WTC11 (cell line): Measurements from ENCODE around the gene FBRS. TPM values are rescaled to one million over a fixed set of nuclear protein-coding genes. Genes with fewer than 3 reads are reported as not detected.

Experiments used
- ATAC-seq: fragments of 200-7000 bp; cut with Tn5 transposase; 2 replicates; pipeline ENCODE4 v1.10.0; 2021; ENCODE audit warnings: mild to moderate bottlenecking, moderate library complexity
- CTCF ChIA-PET: fragments of 300-600 bp; sonication (Branson Sonifier 250); formaldehyde crosslinking; loops from one replicate; lab custom pipeline; 2021; ENCODE audit warnings: antibody characterized with exemption; lab: Charles Lee
- POLR2A ChIA-PET: fragments of 350-600 bp; sonication (Branson Sonifier 250); formaldehyde crosslinking; loops from one replicate; lab custom pipeline; 2021; ENCODE audit warnings: antibody characterized with exemption; lab: Charles Lee
- DNase-seq: peaks from one replicate; pipeline ENCODE4 v3.0.0; 2021; ENCODE audit warnings: low spot score
- H3K27ac Mint-ChIP-seq: 2 replicates; pipeline ENCODE4 v1.8.0; 2021; ENCODE audit warnings: mixed read lengths
- H3K27me3 Mint-ChIP-seq: 2 replicates; pipeline ENCODE4 v1.8.0; 2021; ENCODE audit warnings: low read depth, mild to moderate bottlenecking, moderate library complexity, mixed read lengths
- H3K36me3 Mint-ChIP-seq: 2 replicates; pipeline ENCODE4 v1.8.0; 2021; ENCODE audit warnings: mixed read lengths
- H3K4me1 Mint-ChIP-seq: 2 replicates; pipeline ENCODE4 v1.8.0; 2022; ENCODE audit warnings: mixed read lengths
- H3K4me3 Mint-ChIP-seq: 2 replicates; pipeline ENCODE4 v1.8.0; 2021; ENCODE audit warnings: mild to moderate bottlenecking, moderate library complexity, mixed read lengths
- H3K9me3 Mint-ChIP-seq: 2 replicates; pipeline ENCODE4 v1.8.0; 2021; ENCODE audit warnings: mixed read lengths
- ATF2 ChIP-seq: sonication (generic); formaldehyde crosslinking; IDR thresholded peaks from 2 replicates; pipeline ENCODE4 v1.8.1; 2022; ENCODE audit warnings: low read depth, missing genetic modification reagents, borderline replicate concordance
- CREB1 ChIP-seq: sonication (generic); formaldehyde crosslinking; IDR thresholded peaks from 2 replicates; pipeline ENCODE4 v1.8.0; 2023; ENCODE audit warnings: mild to moderate bottlenecking, missing genetic modification reagents
- CTCF ChIP-seq: fragments of 200-600 bp; IDR thresholded peaks from 2 replicates; pipeline ENCODE4 v1.8.0; 2022; ENCODE audit warnings: antibody characterized with exemption
- FOXK1 ChIP-seq: sonication (generic); formaldehyde crosslinking; IDR thresholded peaks from 2 replicates; pipeline ENCODE4 v1.8.0; 2022; ENCODE audit warnings: mild to moderate bottlenecking, moderate library complexity, missing genetic modification reagents
- GABPB1 ChIP-seq: sonication (generic); formaldehyde crosslinking; IDR thresholded peaks from 2 replicates; pipeline ENCODE4 v1.8.1; 2023; ENCODE audit warnings: mild to moderate bottlenecking, missing genetic modification reagents
- HMGXB4 ChIP-seq: sonication (generic); formaldehyde crosslinking; IDR thresholded peaks from 2 replicates; pipeline ENCODE4 v1.8.1; 2023; ENCODE audit warnings: mild to moderate bottlenecking, moderate library complexity, missing genetic modification reagents
- KAT7 ChIP-seq: sonication (generic); formaldehyde crosslinking; IDR thresholded peaks from 2 replicates; pipeline ENCODE4 v1.8.1; 2023; ENCODE audit warnings: missing genetic modification reagents, mild to moderate bottlenecking, borderline replicate concordance
- MAX ChIP-seq: sonication (generic); formaldehyde crosslinking; IDR thresholded peaks from 2 replicates; pipeline ENCODE4 v1.8.0; 2022; ENCODE audit warnings: mild to moderate bottlenecking, missing genetic modification reagents
- NFYB ChIP-seq: sonication (generic); formaldehyde crosslinking; conservative IDR thresholded peaks from 2 replicates; pipeline ENCODE4 v1.8.0; 2022; ENCODE audit warnings: low read depth, missing genetic modification reagents
- NR3C1 ChIP-seq: sonication (generic); formaldehyde crosslinking; conservative IDR thresholded peaks from 2 replicates; pipeline ENCODE4 v1.8.1; 2023; ENCODE audit warnings: low read depth, mild to moderate bottlenecking, missing genetic modification reagents
- PRRX2 ChIP-seq: fragments of 250-450 bp; sonication (Bioruptor Pico); IDR thresholded peaks from 2 replicates; pipeline ENCODE4 v1.8.0; 2021; ENCODE audit warnings: mild to moderate bottlenecking
- SOX15 ChIP-seq: fragments of 250-450 bp; sonication (Bioruptor Pico); IDR thresholded peaks from 2 replicates; pipeline ENCODE4 v1.9.0; 2021; ENCODE audit warnings: mild to moderate bottlenecking
- SP1 ChIP-seq: sonication (generic); formaldehyde crosslinking; conservative IDR thresholded peaks from 2 replicates; pipeline ENCODE4 v1.8.1; 2022; ENCODE audit warnings: missing genetic modification reagents
- TCF7 ChIP-seq: sonication (generic); formaldehyde crosslinking; IDR thresholded peaks from 2 replicates; pipeline ENCODE4 v1.8.0; 2022; ENCODE audit warnings: mild to moderate bottlenecking, low read depth, missing genetic modification reagents, moderate library complexity
- TEAD1 ChIP-seq: sonication (generic); formaldehyde crosslinking; IDR thresholded peaks from 2 replicates; pipeline ENCODE4 v1.8.0; 2022; ENCODE audit warnings: mild to moderate bottlenecking, missing genetic modification reagents
- ZNF263 ChIP-seq: sonication (generic); formaldehyde crosslinking; IDR thresholded peaks from 2 replicates; pipeline ENCODE4 v1.8.1; 2022; ENCODE audit warnings: low read depth, mild to moderate bottlenecking, moderate library complexity, missing genetic modification reagents
- ZNF317 ChIP-seq: sonication (generic); formaldehyde crosslinking; IDR thresholded peaks from 2 replicates; pipeline ENCODE4 v1.8.1; 2023; ENCODE audit warnings: low read depth, mild to moderate bottlenecking, moderate library complexity, missing genetic modification reagents, borderline replicate concordance
- ZNF423 ChIP-seq: fragments of 250-450 bp; sonication (Bioruptor Pico); IDR thresholded peaks from 2 replicates; pipeline ENCODE4 v2.1.2; 2022; ENCODE audit warnings: mild to moderate bottlenecking, moderate library complexity
- ZSCAN18 ChIP-seq: fragments of 250-450 bp; sonication (Bioruptor Pico); IDR thresholded peaks from 2 replicates; pipeline ENCODE4 v2.1.2; 2022; ENCODE audit warnings: mild to moderate bottlenecking, moderate library complexity
- total RNA-seq: library from RNA; stranded (reverse); gene quantifications from 3 replicates; pipeline ENCODE4 v1.2.3, GENCODE V29; 2021
- TF ChIP-seq, protein P1 (sequence below): sonication (generic); formaldehyde crosslinking; IDR thresholded peaks from 2 replicates; pipeline ENCODE4 v1.8.0; 2022; ENCODE audit warnings: missing genetic modification reagents

FBRS gene
- total RNA-seq, 1 experiment from 2014 or later: 23.2 TPM

DNA sequence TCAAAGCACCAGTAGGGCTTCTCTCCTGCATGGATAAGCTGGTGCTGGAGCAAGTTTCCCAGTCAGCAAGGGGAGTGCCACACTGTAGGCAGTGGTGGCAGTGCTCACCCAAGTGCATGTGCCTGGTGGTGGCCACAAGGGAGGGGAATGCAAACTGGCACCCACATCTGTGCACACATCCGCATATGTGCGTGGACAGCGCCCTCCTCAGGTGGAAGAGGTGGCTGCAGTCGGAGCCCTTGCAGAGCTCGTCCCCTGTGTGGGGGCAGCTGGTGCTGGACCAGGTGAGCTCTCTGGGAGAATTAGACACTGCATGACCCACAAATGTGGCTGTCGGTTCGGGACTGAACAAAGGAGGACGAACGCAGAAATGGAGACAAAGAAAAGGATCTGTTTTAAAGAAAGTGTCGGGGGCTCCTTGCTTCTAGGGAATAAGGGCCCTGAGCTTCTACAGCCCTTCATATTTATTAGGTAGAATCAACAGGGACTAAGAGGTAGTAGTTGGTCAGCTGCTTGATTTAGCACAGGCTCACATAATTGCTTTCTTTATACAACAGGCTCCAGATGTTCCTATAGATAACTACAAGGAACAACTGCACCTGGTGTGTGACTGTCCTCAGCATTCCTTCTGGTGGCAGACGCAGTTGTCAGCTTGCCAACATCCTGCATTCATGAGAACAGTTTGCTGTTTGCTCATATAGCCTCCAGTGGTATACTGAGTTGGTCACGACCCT lies 42.7 kb upstream of the FBRS start:
- peaks cover 17% of the 10 kb centered on the region for H3K27me3 Mint-ChIP-seq
- no peak overlapping the region for H3K27ac Mint-ChIP-seq
- ChIA-PET CTCF (interaction anchor here (0.5 to 2.9 kb wide), 81 partner anchors 9 to 584 kb away, joined by 3 to 79 read pairs (median 5); partner anchors contain the start of genes CD2BP2, CORO1A, DCTPP1 and ITGAL), POLR2A (interaction anchor here (0.7 to 1.2 kb wide), 6 partner anchors 30 to 523 kb away, joined by 3 to 4 read pairs (median 3); partner anchors contain the start of genes DCTPP1, ZNF764 and ZNF785)
- ATAC-seq: peak; percentile 90
- H3K4me1 Mint-ChIP-seq: peaks cover 1% of the 10 kb centered on the region; the same call in 1 of the 2 replicates
- H3K36me3 Mint-ChIP-seq: no peaks in the 10 kb centered on the region
- no peak for TF ChIP-seq NR3C1 (CRISPR knock-in tag)
- TF ChIP-seq SP1 (CRISPR knock-in tag): 0 out of 2 replicates have a peak, but pooled peaks have one; percentile 38
- TF ChIP-seq, protein P1, sequence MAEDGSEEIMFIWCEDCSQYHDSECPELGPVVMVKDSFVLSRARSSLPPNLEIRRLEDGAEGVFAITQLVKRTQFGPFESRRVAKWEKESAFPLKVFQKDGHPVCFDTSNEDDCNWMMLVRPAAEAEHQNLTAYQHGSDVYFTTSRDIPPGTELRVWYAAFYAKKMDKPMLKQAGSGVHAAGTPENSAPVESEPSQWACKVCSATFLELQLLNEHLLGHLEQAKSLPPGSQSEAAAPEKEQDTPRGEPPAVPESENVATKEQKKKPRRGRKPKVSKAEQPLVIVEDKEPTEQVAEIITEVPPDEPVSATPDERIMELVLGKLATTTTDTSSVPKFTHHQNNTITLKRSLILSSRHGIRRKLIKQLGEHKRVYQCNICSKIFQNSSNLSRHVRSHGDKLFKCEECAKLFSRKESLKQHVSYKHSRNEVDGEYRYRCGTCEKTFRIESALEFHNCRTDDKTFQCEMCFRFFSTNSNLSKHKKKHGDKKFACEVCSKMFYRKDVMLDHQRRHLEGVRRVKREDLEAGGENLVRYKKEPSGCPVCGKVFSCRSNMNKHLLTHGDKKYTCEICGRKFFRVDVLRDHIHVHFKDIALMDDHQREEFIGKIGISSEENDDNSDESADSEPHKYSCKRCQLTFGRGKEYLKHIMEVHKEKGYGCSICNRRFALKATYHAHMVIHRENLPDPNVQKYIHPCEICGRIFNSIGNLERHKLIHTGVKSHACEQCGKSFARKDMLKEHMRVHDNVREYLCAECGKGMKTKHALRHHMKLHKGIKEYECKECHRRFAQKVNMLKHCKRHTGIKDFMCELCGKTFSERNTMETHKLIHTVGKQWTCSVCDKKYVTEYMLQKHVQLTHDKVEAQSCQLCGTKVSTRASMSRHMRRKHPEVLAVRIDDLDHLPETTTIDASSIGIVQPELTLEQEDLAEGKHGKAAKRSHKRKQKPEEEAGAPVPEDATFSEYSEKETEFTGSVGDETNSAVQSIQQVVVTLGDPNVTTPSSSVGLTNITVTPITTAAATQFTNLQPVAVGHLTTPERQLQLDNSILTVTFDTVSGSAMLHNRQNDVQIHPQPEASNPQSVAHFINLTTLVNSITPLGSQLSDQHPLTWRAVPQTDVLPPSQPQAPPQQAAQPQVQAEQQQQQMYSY (CRISPR knock-in tag): no peak
- 0 out of 2 replicates have a peak, but pooled peaks have one; percentile 14 for TF ChIP-seq TEAD1 (CRISPR knock-in tag)
- TF ChIP-seq MAX (CRISPR knock-in tag): peak; percentile 46; the same call in 1 of the 2 replicates
- TF ChIP-seq HMGXB4 (CRISPR knock-in tag): peak; percentile 82; the same call in 1 of the 2 replicates
- no peak for TF ChIP-seq ZNF263 (CRISPR knock-in tag)
- peak; percentile 99 for TF ChIP-seq CTCF
- TF ChIP-seq, all 79 proteins: peak for 5
- peak; percentile 98 for DNase-seq
- no peak overlapping the region for H3K4me3 Mint-ChIP-seq
- no peaks in the 10 kb centered on the region for H3K9me3 Mint-ChIP-seq

GRCh38 chr16:30619202-30619601 lies 39.0 kb upstream of the FBRS start:
- ChIA-PET POLR2A (interaction anchor here (0.6 kb wide), 1 partner anchor 122 kb away, joined by 3 read pairs; no protein-coding TSS in a partner anchor), CTCF (interaction anchor here (1.0 to 3.6 kb wide), 2 partner anchors 189 to 210 kb away, joined by 3 to 16 read pairs; partner anchors contain the start of gene DCTPP1)
- H3K27ac Mint-ChIP-seq: no peak overlapping the region
- H3K4me3 Mint-ChIP-seq: no peak overlapping the region
- peaks cover 46% of the 10 kb centered on the region for H3K27me3 Mint-ChIP-seq
- no peaks in the 10 kb centered on the region for H3K9me3 Mint-ChIP-seq
- ATAC-seq (no peak), DNase-seq (no peak)
- no peak for TF ChIP-seq KAT7
- no peak for TF ChIP-seq CREB1 (CRISPR knock-in tag)
- no peaks in the 10 kb centered on the region for H3K36me3 Mint-ChIP-seq
- 0 out of 2 replicates have a peak, but pooled peaks cover 3% of the 10 kb centered on the region for H3K4me1 Mint-ChIP-seq

DNA sequence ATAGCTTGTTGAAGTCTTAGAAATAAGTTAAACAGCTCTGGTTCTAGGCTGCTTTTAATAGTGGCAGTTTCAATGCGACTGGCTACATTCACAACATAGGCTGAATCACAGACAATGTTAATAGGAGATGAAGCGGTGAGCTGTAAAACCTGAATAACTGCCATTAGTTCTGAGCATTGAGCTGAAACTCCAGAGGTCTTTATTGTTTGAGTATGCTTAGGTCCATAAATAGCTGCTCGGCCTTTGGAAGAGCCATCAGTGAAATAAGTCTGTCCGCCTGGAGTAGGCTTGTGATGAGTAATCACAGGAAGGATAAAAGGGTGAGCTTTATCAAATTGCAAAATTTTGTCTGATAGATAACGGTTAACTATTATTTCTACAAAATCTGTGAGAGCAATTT lies 38.6 kb upstream of the FBRS start:
- Mint-ChIP-seq H3K27me3 (peaks cover 50% of the 10 kb centered on the region), H3K9me3 (no peaks in the 10 kb centered on the region), H3K4me3 (no peak overlapping the region), H3K4me1 (0 out of 2 replicates have a peak, but pooled peaks cover 3% of the 10 kb centered on the region), H3K27ac (no peak overlapping the region), H3K36me3 (no peaks in the 10 kb centered on the region)
- CTCF ChIA-PET: interaction anchor here (1.0 to 3.6 kb wide), 2 partner anchors 190 to 210 kb away, joined by 3 to 16 read pairs; partner anchors contain the start of gene DCTPP1
- DNase-seq (no peak), ATAC-seq (no peak)
- POLR2A ChIA-PET: interaction anchor here (0.6 kb wide), 1 partner anchor 123 kb away, joined by 3 read pairs; no protein-coding TSS in a partner anchor
- TF ChIP-seq GABPB1 (no peak), NFYB (CRISPR knock-in tag) (no peak), TCF7 (no peak), SOX15 (CRISPR knock-in tag) (no peak), FOXK1 (CRISPR knock-in tag) (no peak), ZNF423 (no peak), CREB1 (CRISPR knock-in tag) (no peak), ZSCAN18 (CRISPR knock-in tag) (no peak), PRRX2 (no peak), ATF2 (no peak), ZNF317 (no peak)
